GM19463 (cell line): ENCODE data around the gene MKLN1.

Experiments used
- ATAC-seq: cut with Tn5 transposase; IDR thresholded peaks from one replicate; pipeline ENCODE4 v1.9.1; 2021; ENCODE audit warnings: mild to moderate bottlenecking, moderate library complexity; ENCODE audit not compliant: unreplicated experiment

The MKLN1 gene

DNA sequence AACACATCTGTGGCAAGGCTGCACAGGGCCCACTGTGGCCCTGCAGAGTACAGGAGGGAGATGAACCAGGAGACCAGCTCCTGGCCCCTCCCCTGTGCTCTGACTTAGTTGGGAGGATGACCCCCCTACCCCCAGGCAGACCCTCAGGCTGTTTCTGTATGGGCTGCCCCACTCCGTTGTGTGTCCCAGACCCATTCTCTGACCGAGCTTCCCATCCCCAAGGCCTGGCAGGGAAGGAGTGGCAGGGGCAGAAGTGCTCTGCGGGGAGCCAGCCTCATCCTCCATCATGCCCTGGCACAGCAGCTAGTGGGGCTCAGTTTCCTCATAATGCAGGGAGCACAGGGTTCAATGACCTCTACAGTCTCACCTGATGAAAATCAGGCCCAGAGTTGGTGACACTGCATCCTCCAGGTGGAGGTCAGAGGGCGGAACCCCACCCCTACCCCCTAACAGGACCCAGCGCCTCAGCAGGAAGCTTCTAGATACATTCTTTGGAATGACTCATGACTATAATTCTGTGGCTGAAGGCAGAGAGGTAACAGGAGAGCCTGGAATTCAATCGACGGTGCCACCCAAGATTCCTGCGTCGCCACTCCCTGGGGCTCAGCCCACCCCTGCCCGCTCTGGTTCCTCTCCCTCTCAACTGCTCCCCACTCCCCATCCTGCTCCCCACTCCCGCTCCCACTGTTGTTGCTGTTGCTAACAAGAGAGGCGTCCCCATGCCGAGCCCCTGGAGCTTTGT lies 210.6 kb downstream of the MKLN1 start:
- no peak for ATAC-seq

DNA sequence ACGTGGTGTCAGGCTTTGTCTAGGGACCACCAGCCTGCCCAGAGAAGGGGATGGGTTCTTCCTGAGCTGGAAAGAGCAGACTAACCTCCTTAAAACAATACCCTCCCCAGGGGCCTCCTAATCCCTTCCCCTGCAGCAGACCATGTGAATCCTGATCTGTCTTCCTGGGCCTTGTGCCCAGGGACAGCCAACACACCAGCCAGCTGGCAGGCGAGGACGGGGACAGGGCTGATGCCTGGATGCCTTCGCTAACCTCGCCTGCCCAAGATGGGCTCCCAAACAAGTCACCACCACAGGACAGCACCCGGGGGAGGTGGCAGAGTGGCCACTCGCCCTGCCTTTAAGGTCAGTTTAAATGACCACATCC lies 211.1 kb downstream of the MKLN1 start:
- no peak for ATAC-seq

DNA sequence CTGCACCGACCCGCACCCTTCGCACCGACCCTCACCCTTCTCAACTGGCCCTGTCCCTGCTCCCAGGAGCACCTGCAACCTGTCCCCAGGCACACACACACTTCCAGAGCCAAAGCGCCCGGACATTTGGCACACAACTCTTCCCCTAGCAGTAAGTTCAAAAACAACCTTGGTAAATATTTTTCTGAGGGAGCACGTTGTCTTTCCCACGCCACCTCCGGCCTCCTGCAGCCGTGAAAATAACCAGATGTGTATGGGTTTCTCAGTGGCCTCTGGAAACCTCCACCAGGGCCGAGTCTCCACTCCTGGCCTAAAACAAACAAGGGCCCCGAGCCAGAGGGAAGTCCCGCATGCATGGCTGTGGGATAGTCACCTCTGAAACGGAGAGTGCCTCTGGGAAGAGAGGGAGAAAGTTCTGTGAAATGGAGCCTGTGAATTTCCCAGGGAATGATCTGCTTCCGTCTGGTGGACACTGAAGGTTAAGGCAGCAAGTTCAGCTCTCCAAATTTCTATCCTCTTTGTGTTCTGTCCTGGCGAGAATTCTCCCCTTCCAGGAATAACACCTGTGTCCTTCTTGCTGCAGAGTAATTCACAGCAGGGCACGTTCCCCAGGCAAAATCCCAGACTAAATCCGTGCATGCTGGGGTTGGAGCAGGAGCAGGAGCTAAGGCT lies 213.0 kb downstream of the MKLN1 start:
- ATAC-seq, result no peak

DNA sequence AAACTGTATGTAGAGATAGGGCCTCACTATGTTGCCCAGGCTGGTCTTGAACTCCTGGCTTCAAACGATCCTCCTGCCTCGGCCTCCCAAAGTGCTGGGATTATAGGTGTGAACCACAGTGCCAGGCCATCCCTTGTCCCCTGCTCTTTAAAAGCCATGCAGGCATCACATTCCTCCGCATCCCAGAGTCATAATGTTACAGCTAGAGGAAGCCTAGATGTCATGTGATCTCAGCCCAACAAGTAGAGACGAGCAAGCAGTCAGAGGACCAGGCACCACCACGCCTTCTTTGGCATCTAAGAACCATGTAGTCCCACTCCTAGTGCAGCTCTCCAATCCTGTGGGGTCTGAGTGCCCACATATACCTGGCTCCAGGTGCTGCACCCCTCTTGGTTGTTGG lies 215.6 kb downstream of the MKLN1 start:
- no peak for ATAC-seq

DNA sequence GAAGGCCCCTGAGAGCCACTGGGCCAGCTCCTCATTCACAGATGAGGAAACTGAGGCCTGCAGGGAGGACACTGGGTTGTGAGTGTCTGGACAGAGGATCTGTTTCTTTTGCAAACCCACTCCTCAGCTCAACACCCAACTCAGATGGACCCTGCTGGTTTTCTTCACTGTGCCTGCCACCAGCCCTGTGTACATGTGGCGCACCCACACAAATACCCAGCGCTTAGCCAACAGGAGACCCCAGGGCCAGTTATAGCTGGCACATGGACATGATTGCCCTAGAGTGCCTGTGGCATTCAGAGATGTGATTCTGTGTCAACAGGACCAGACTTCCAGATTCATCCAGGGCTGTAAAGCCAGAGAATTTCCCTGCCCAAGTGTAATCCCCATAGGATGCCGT lies 216.3 kb downstream of the MKLN1 start:
- ATAC-seq, result no peak

DNA sequence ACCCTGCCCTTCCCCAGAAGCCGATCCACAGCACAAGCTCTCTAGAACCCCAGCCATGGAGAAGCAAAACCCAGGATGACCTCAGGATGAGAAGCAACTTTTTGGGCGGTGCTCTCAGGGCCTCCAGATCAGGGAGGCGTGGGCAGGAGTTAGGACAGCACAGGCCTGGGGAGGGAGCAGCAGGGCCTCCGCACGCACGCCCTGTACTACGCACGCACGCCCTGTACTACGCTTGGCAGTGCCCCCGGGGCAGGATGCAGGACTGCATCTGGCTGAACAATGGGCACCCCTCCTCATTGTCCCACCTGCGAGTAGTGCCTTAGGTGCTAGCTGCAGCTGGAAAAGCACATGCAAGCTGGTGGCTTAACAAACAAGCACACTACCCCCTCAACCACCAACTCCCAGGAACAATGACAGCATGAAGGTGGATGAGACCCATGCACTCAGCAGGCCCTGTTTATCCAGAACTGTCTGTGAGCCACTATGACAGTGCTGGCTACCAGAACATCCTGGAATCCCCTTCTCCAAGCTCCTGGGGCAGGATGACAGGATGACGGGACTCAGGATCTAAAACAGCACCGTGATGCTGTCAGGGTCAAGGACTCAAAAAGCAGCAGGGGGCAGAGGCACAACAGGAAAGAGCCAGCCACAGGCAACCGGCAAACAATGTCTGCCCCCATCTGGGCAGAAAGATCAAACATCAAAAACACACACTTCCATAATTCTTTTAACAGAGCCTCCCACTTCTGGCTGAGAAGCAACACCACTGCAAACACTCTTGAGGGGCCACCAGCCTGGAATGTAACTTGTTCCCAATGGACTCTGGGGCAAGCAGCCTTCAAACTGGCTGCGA lies 217.0 kb downstream of the MKLN1 start:
- ATAC-seq, result no peak

DNA sequence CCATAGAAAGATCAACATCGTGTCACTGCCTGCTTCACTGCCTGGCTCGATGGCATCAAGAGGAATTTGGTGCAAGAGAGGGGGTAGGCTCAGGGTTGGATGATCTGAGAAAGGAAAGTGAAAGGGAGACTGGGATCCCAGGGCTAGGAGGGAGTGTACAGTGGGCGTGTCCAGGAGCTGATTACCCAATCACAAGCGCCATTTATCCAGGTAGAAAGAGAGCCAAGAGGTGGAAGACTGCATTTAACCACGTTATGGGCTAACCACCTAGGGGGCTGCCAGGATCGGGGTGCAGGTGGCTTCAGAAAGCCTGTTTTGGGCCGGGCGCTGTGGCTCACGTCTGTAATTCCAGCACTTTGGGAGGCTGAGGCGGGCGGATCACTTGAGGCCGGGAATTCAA lies 218.4 kb downstream of the MKLN1 start:
- ATAC-seq, result no peak
